AG04449 (cell line): Measurements from ENCODE around the gene COL19A1.

Experiments
- CTCF ChIA-PET: fragments of 350-600 bp; formaldehyde crosslinking; extraction: SDS; loops from one replicate; lab custom pipeline; 2021; ENCODE audit warnings: antibody characterized with exemption; lab: Yijun Ruan, JAX
- POLR2A ChIA-PET: fragments of 400-600, 350-600 bp; formaldehyde crosslinking; extraction: SDS; loops from one replicate; lab custom pipeline; 2020; ENCODE audit warnings: antibody characterized with exemption, inconsistent platforms; lab: Yijun Ruan, JAX
- DNase-seq: peaks from one replicate; pipeline ENCODE4 v3.0.0-alpha.2; 2010; ENCODE audit warnings: low read depth, low spot score
- H3K4me3 ChIP-seq: 2 replicates; pipeline ENCODE4 v1.5.1; 2011; ENCODE audit warnings: low read depth, mild to moderate bottlenecking, control low read depth, low read length
- TF ChIP-seq, protein P1 (sequence below): IDR thresholded peaks from one replicate; pipeline ENCODE4 v1.5.1; 2011; ENCODE audit warnings: mild to moderate bottlenecking, moderate library complexity, low read length, control low read depth, inconsistent platforms; ENCODE audit not compliant: insufficient read depth; ENCODE audit errors: missing control alignments

Gene COL19A1

DNA sequence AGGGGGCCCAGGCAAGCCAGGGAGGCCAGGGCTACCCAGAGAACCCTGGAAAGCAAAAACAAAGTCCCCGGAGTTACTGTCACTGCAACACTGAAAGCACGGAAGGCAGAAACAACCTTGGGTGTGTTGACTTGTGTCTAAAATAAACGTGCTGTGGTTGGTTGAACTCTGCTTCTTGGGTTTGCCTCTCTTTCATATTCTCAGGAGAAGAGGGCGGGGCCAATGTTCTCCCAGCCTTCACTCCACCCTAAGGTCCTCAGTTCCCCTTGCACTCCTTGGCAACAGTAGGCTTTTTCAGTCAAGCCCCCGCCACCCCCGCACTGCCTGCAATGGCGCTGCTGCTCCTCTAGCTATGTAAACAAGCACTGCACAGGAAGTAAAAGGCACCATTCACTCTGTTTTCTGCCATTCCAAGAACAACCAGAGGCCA, 375.6 kb downstream of the COL19A1 start:
- ChIA-PET POLR2A (no interaction called here), CTCF (no interaction called here)
- no peak for DNase-seq
- TF ChIP-seq, protein P1, sequence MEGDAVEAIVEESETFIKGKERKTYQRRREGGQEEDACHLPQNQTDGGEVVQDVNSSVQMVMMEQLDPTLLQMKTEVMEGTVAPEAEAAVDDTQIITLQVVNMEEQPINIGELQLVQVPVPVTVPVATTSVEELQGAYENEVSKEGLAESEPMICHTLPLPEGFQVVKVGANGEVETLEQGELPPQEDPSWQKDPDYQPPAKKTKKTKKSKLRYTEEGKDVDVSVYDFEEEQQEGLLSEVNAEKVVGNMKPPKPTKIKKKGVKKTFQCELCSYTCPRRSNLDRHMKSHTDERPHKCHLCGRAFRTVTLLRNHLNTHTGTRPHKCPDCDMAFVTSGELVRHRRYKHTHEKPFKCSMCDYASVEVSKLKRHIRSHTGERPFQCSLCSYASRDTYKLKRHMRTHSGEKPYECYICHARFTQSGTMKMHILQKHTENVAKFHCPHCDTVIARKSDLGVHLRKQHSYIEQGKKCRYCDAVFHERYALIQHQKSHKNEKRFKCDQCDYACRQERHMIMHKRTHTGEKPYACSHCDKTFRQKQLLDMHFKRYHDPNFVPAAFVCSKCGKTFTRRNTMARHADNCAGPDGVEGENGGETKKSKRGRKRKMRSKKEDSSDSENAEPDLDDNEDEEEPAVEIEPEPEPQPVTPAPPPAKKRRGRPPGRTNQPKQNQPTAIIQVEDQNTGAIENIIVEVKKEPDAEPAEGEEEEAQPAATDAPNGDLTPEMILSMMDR: no peak
- no peak overlapping the region for H3K4me3 ChIP-seq

DNA sequence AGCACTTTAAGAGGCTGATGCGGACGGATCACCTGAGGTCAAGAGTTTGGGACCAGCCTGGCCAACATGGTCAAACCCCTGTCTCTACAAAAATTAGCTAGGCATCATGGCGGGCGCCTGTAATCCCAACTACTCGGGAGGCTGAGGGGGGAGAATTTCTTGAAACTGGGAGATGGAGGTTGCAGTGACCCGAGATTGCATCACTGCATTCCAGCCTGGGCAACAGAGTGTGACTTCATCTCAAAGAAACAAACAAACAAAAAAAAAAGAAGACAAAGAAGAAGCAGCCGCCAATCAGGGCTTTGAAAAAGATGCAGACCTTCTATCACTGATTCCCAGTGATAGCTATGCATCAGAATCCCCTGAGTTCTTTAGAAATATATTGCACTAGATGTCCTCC, 379.8 kb downstream of the COL19A1 start:
- TF ChIP-seq, protein P1: no peak
- DNase-seq: no peak
- POLR2A ChIA-PET: no interaction called here
- CTCF ChIA-PET: no interaction called here
- no peak overlapping the region for H3K4me3 ChIP-seq

DNA sequence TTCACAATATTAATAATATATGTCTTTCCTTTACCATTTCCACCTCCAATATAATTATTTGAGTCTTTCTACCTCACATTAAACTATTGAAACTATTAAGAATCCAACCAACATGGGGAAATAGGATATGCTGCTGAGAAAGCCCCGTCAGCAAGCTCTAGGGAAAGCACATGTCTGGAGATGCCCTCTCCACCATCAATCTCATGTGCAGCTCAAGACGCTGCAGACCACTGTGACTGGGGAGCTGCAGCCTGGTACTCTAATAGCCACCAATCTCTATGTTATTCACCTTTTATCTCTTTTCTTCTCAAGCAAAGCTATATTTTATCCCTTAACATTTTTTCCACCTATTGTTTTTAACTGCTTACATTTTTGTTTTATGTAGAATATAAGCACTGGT, 386.2 kb downstream of the COL19A1 start:
- TF ChIP-seq, protein P1: no peak
- no peak overlapping the region for H3K4me3 ChIP-seq
- no peak for DNase-seq
- POLR2A ChIA-PET: no interaction called here
- CTCF ChIA-PET: no interaction called here

DNA sequence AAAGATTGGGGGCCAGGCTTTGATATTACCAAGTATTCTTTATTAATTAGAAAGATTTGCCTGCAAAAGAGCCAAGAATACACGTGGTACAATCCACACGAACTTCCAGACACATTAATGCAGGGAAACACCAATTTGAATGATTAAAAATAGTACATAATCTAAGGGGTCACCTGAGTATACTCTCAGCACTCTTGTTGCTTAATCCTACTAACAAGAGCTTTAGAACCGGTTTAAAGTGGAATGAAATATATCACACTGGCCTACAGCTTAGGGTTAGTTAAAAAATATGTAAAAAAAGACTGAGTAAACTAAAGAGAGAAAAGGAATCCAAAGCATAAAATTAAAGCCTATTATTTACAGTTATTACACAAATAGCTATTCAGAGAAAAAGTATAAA, 387.6 kb downstream of the COL19A1 start:
- ChIA-PET POLR2A (no interaction called here), CTCF (interaction anchor here (1.7 kb wide), 1 partner anchor 33 kb away, joined by 6 read pairs; no protein-coding TSS in a partner anchor)
- no peak overlapping the region for H3K4me3 ChIP-seq
- TF ChIP-seq, protein P1: no peak
- DNase-seq: no peak

DNA sequence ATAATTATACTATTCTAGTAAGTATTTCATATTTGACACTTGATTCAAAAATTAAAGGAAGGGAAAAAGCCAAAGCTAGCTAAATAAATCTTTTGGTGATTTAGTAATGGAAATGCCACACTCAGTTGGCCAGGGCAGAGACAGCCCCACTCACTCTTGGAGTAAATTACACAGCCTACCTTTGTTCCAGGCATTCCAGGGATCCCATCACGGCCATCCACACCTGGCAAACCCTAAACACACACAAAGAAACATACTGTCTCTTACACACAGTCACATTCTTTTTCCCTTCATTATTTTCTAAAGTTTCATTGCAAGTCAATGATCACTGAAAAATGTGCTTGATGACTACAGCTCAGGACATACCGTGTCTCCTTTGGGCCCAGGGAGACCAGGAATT, 388.4 kb downstream of the COL19A1 start:
- DNase-seq: no peak
- ChIA-PET POLR2A (no interaction called here), CTCF (interaction anchor here (1.7 kb wide), 1 partner anchor 33 kb away, joined by 6 read pairs; no protein-coding TSS in a partner anchor)
- no peak overlapping the region for H3K4me3 ChIP-seq
- TF ChIP-seq, protein P1: no peak

DNA sequence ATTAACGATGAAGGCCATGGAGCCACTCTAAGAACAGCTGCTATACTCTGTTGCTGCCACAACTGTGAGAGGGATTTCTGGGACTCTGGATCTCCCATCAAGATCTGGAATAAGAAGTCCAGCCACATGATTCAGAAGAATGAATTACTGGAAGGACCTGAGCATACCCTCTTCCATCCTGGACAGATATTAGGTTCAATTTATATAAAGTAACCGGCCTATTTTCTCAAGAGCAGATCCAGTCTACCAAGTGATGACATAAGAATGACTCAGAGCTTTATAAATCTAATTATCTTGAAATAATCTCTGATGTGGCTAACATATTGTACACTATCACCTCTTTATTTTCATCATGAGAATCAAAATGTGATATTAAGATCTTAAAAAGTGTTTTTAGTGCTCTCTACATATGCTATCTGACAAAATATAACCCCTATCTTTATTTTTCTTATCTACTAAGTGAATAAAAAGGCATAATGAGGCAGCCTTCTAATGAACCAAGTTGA, 391.5 kb downstream of the COL19A1 start:
- DNase-seq: no peak
- POLR2A ChIA-PET: no interaction called here
- no peak overlapping the region for H3K4me3 ChIP-seq
- CTCF ChIA-PET: no interaction called here
- TF ChIP-seq, protein P1: no peak
